Stimulated activated CD4-positive, alpha-beta T cell treated with anti-CD3 and anti-CD28 coated beads, Interleukin-1b, Interleukin-23, amount 100 ng/mL, for 1 hour (primary cell): ENCODE measurements around the gene CLEC3B.
"Not testable (repeated sequence)": the region's sequence is repeated elsewhere in the genome, so short reads cannot be mapped to it uniquely, and the experiment has no call there.

ENCODE experiments used
- DNase-seq, 2 donors: peaks; one replicate each; pipeline ENCODE4 v3.0.0-alpha.2; 2020; ENCODE audit warnings: low read depth in 2 of 2

CLEC3B gene

GRCh38 chr3:45026038-45026437, at the start of gene CLEC3B:
Gene CLEC3B (plus strand): TSS chr3:45026303. CDS start chr3:45026363, 60 bp downstream.
- no peak for DNase-seq

- DNase-seq = no peak
Observed at GRCh38 chr3:44981220-44981619, 44.9 kb upstream of the CLEC3B start.

- no peak for DNase-seq
Observed at GRCh38 chr3:44981751-44982150, 44.4 kb upstream of the CLEC3B start.

GRCh38 chr3:44982817-44983216, 43.3 kb upstream of the CLEC3B start:
- no peak for DNase-seq

- DNase-seq = no peak
Observed at GRCh38 chr3:44983484-44983941, 42.6 kb upstream of the CLEC3B start.

GRCh38 chr3:44984335-44984734, 41.8 kb upstream of the CLEC3B start:
- no peak for DNase-seq

- not testable (repeated sequence) for DNase-seq
Observed at GRCh38 chr3:44986330-44986729, 39.8 kb upstream of the CLEC3B start.

- DNase-seq = no peak
Observed at GRCh38 chr3:44987332-44987731, 38.8 kb upstream of the CLEC3B start.

GRCh38 chr3:44988073-44988472, 38.0 kb upstream of the CLEC3B start:
- no peak for DNase-seq

- DNase-seq = no peak
Observed at GRCh38 chr3:44989141-44989540, 37.0 kb upstream of the CLEC3B start.

GRCh38 chr3:44989636-44990373, 36.3 kb upstream of the CLEC3B start:
- no peak for DNase-seq

- no peak for DNase-seq
Observed at GRCh38 chr3:44991326-44991725, 34.8 kb upstream of the CLEC3B start.

GRCh38 chr3:44992555-44993470, 33.3 kb upstream of the CLEC3B start:
- DNase-seq = no peak

GRCh38 chr3:44993471-44994205, 32.5 kb upstream of the CLEC3B start:
- no peak for DNase-seq

GRCh38 chr3:44995142-44995770, 30.8 kb upstream of the CLEC3B start:
- DNase-seq = no peak

- no peak for DNase-seq
Observed at GRCh38 chr3:44996556-44996969, 29.5 kb upstream of the CLEC3B start.

GRCh38 chr3:44999782-45000181, 26.3 kb upstream of the CLEC3B start:
- no peak for DNase-seq

- DNase-seq = no peak
Observed at GRCh38 chr3:45000823-45001222, 25.3 kb upstream of the CLEC3B start.

GRCh38 chr3:45001738-45002137, 24.4 kb upstream of the CLEC3B start:
- DNase-seq = no peak

GRCh38 chr3:45002139-45002660, 23.9 kb upstream of the CLEC3B start:
- DNase-seq = no peak

GRCh38 chr3:45002720-45003119, 23.4 kb upstream of the CLEC3B start:
- no peak for DNase-seq
